ENCODE measurements around the gene NMD3.

DNA sequence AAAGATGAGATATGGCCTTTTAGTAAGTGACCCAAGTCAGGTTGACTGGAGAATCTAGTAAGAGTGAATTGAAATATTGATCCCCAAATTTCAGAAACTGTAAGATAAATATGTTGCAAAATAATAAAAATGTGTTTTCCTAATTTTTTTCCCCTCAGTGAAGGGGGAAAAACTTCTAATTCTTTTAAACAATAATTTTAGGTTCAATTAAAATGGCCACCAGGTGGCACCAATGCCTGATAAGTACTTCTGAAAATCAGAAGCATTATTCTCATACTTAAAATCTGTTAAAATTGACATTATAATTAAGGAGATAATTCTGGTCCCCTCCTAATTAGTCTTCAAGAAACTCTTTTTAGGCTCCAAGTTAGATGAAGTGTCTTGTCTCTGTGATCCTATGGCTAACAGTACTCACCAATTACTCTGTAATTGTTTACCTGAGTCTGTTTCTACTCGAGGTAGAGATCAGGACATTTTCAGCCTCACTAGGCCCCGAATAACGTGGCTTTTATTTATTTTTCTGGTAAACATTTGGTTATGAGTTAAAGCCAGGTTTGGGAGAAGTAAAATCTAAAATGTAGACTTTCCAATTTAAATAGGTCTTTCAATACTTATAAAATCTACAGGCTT is 52.6 kb downstream of the NMD3 start:
- TF ChIP-seq, protein P1, sequence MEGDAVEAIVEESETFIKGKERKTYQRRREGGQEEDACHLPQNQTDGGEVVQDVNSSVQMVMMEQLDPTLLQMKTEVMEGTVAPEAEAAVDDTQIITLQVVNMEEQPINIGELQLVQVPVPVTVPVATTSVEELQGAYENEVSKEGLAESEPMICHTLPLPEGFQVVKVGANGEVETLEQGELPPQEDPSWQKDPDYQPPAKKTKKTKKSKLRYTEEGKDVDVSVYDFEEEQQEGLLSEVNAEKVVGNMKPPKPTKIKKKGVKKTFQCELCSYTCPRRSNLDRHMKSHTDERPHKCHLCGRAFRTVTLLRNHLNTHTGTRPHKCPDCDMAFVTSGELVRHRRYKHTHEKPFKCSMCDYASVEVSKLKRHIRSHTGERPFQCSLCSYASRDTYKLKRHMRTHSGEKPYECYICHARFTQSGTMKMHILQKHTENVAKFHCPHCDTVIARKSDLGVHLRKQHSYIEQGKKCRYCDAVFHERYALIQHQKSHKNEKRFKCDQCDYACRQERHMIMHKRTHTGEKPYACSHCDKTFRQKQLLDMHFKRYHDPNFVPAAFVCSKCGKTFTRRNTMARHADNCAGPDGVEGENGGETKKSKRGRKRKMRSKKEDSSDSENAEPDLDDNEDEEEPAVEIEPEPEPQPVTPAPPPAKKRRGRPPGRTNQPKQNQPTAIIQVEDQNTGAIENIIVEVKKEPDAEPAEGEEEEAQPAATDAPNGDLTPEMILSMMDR (IDR thresholded peaks at IDR 0.05; ENCODE audit: borderline replicate concordance, extremely low read depth, low read length, poor library complexity, severe bottlenecking), result peak; percentile 59
- no peak for TF ChIP-seq EZH2 (IDR thresholded peaks at IDR 0.05; ENCODE audit: borderline replicate concordance, low read depth, low read length, severe bottlenecking)

Data from DND-41 (cell line).